Dermis microvascular lymphatic vessel endothelial cell (primary cell): ENCODE data around the gene IL4I1. TPM values are rescaled to one million over a fixed set of nuclear protein-coding genes. Genes with fewer than 3 reads are reported as not detected.
A peak's percentile ranks its signal among the peaks of the same experiment; 100 is the strongest.

ENCODE experiments used
- DNase-seq, 2 donors: peaks; one replicate each; pipeline versions ENCODE4 v3.0.0 to v3.0.0-alpha.2; 2010; ENCODE audit warnings: low read depth in 2 of 2
- total RNA-seq: library from RNA; depleted of rRNA; stranded (reverse); fragments of >200 nt; gene quantifications from 2 replicates; pipeline ENCODE4 v1.2.1, GENCODE V29; 2014

Gene IL4I1
- total RNA-seq, 1 donor from 2014 or later: 1.9 TPM

- no peak for DNase-seq
Measured at GRCh38 chr19:49895566-49896297, 955 bp downstream of the IL4I1 start.

GRCh38 chr19:49894879-49895565 lies 1.7 kb downstream of the IL4I1 start:
- DNase-seq: no peak

GRCh38 chr19:49894011-49894664 lies 2.5 kb downstream of the IL4I1 start:
- DNase-seq: no peak

GRCh38 chr19:49892716-49893115 lies 4.0 kb downstream of the IL4I1 start:
- DNase-seq: no peak

- no peak for DNase-seq
Measured at GRCh38 chr19:49891393-49891792, 5.3 kb downstream of the IL4I1 start.

GRCh38 chr19:49890349-49891311 lies 6.1 kb downstream of the IL4I1 start:
- no peak for DNase-seq

- peak; percentile 53 to 83 for DNase-seq
Measured at GRCh38 chr19:49889687-49890348, 6.9 kb downstream of the IL4I1 start.

GRCh38 chr19:49889038-49889686 lies 7.5 kb downstream of the IL4I1 start:
- DNase-seq: no peak

GRCh38 chr19:49888510-49888824 lies 8.2 kb downstream of the IL4I1 start:
- no peak for DNase-seq

- no peak for DNase-seq
Measured at GRCh38 chr19:49887665-49888509, 8.8 kb downstream of the IL4I1 start.

- peak in 1 of 2 donors; percentile 20 for DNase-seq
Measured at GRCh38 chr19:49887037-49887664, 9.5 kb downstream of the IL4I1 start.

GRCh38 chr19:49884760-49885159 lies 11.9 kb downstream of the IL4I1 start:
- no peak for DNase-seq

- no peak for DNase-seq
Measured at GRCh38 chr19:49884109-49884508, 12.6 kb downstream of the IL4I1 start.

- DNase-seq: no peak
Measured at GRCh38 chr19:49883094-49883493, 13.6 kb downstream of the IL4I1 start.

GRCh38 chr19:49882643-49883042 lies 14.0 kb downstream of the IL4I1 start:
- DNase-seq: no peak

- no peak for DNase-seq
Measured at GRCh38 chr19:49881672-49882394, 14.9 kb downstream of the IL4I1 start.

GRCh38 chr19:49881186-49881585 lies 15.5 kb downstream of the IL4I1 start:
- no peak for DNase-seq

GRCh38 chr19:49880162-49880869 lies 16.4 kb downstream of the IL4I1 start:
- DNase-seq: no peak
